Smooth muscle cell of trachea (primary cell): Measurements from ENCODE around the gene KRTAP3-3. TPM values are rescaled to one million over a fixed set of nuclear protein-coding genes. Genes with fewer than 3 reads are reported as not detected.

Source experiments
- total RNA-seq: library from RNA; depleted of rRNA; stranded (reverse); fragments of >200 nt; gene quantifications from 2 replicates; pipeline ENCODE4 v1.2.1, GENCODE V29; 2014

KRTAP3-3 gene
- total RNA-seq = not detected in 2 replicates

GRCh38 chr17:40993839-40994238, at the start of gene KRTAP3-3:
TSS of gene KRTAP3-3 (minus strand) at chr17:40994164. CDS start at chr17:40994097, 67 bp downstream.

GRCh38 chr17:41040783-41041571, 47.0 kb upstream of the KRTAP3-3 start, which contains the start of gene KRTAP1-1:
TSS of gene KRTAP1-1 (minus strand) at chr17:41041450. CDS start at chr17:41041397, 53 bp downstream.

GRCh38 chr17:41034346-41034935, 40.5 kb upstream of the KRTAP3-3 start, which contains the start of gene KRTAP1-3:
TSS of gene KRTAP1-3 (minus strand) at chr17:41034874. CDS start at chr17:41034821, 53 bp downstream.

GRCh38 chr17:41029633-41030245, 35.8 kb upstream of the KRTAP3-3 start, which contains the start of gene KRTAP1-4:
TSS of gene KRTAP1-4 (minus strand) at chr17:41030195. CDS start at chr17:41030078, 117 bp downstream.

GRCh38 chr17:41026715-41027471, 32.9 kb upstream of the KRTAP3-3 start, which contains the start of gene KRTAP1-5:
TSS of gene KRTAP1-5 (minus strand) at chr17:41027208. CDS start at chr17:41027155, 53 bp downstream.

GRCh38 chr17:41008811-41009210, 14.8 kb upstream of the KRTAP3-3 start, which contains the start of gene KRTAP3-1:
TSS of gene KRTAP3-1 (minus strand) at chr17:41009128. CDS start at chr17:41009074, 54 bp downstream.

GRCh38 chr17:40999563-40999962, 5.6 kb upstream of the KRTAP3-3 start, which contains the start of gene KRTAP3-2:
TSS of gene KRTAP3-2 (minus strand) at chr17:40999906. CDS start at chr17:40999853, 53 bp downstream.

GRCh38 chr17:40984226-40984625, 9.7 kb downstream of the KRTAP3-3 start, which contains the start of gene KRT40:
TSS of gene KRT40 (minus strand) at chr17:40984326. CDS start at chr17:40984273, 53 bp downstream.

GRCh38 chr17:40966848-40967247, 27.1 kb downstream of the KRTAP3-3 start, which contains the start of gene KRT39:
TSS of gene KRT39 (minus strand) at chr17:40966948. CDS start at chr17:40966856, 92 bp downstream.

Other genes with a start within 250 kb of the KRTAP3-3 start
- gene KRT25, start 238.8 kb downstream of the KRTAP3-3 start, total RNA-seq = not detected in 2 replicates
- gene KRT26, start 222.0 kb downstream of the KRTAP3-3 start, total RNA-seq = not detected in 2 replicates
- not detected in 2 replicates for gene KRT27, start 211.6 kb downstream of the KRTAP3-3 start, total RNA-seq
- not detected in 2 replicates for gene KRT28, start 194.2 kb downstream of the KRTAP3-3 start, total RNA-seq
- 1.5 and 3.5 TPM in 2 replicates for gene KRT10, start 171.6 kb downstream of the KRTAP3-3 start, total RNA-seq
- gene KRT12, start 126.9 kb downstream of the KRTAP3-3 start, total RNA-seq = not detected in 2 replicates
- gene KRT20, start 108.9 kb downstream of the KRTAP3-3 start, total RNA-seq = not detected in 2 replicates
- 0.17 and 0.87 TPM in 2 replicates for gene KRT23, start 56.5 kb downstream of the KRTAP3-3 start, total RNA-seq
- gene KRT39, start 27.2 kb downstream of the KRTAP3-3 start, total RNA-seq = not detected in 2 replicates
- gene KRT40, start 9.8 kb downstream of the KRTAP3-3 start, total RNA-seq = not detected in 2 replicates
- not detected in 2 replicates for gene KRTAP3-2, start 5.7 kb upstream of the KRTAP3-3 start, total RNA-seq
- gene KRTAP3-1, start 15.0 kb upstream of the KRTAP3-3 start, total RNA-seq = not detected in 2 replicates
- gene KRTAP1-5, start 33.0 kb upstream of the KRTAP3-3 start, total RNA-seq = 2.2 TPM in 1 of 2 replicates, not detected in the other
- gene KRTAP1-4, start 36.0 kb upstream of the KRTAP3-3 start, total RNA-seq = not detected in 2 replicates
- not detected in 2 replicates for gene KRTAP1-3, start 40.7 kb upstream of the KRTAP3-3 start, total RNA-seq
- gene KRTAP1-1, start 47.3 kb upstream of the KRTAP3-3 start, total RNA-seq = not detected in 2 replicates
- gene KRTAP2-1, start 53.2 kb upstream of the KRTAP3-3 start, total RNA-seq = not detected in 2 replicates
- not detected in 2 replicates for gene KRTAP2-2, start 61.1 kb upstream of the KRTAP3-3 start, total RNA-seq
- gene KRTAP2-3, start 66.0 kb upstream of the KRTAP3-3 start, total RNA-seq = not detected in 2 replicates
- not detected in 2 replicates for gene KRTAP2-4, start 71.7 kb upstream of the KRTAP3-3 start, total RNA-seq
- gene KRTAP4-7, start 90.0 kb upstream of the KRTAP3-3 start, total RNA-seq = not detected in 2 replicates
- not detected in 2 replicates for gene KRTAP4-8, start 104.0 kb upstream of the KRTAP3-3 start, total RNA-seq
- gene KRTAP4-16, start 108.0 kb upstream of the KRTAP3-3 start, total RNA-seq = not detected in 2 replicates
- gene KRTAP4-9, start 111.2 kb upstream of the KRTAP3-3 start, total RNA-seq = not detected in 2 replicates
- not detected in 2 replicates for gene KRTAP4-11, start 124.2 kb upstream of the KRTAP3-3 start, total RNA-seq
- not detected in 2 replicates for gene KRTAP4-12, start 130.0 kb upstream of the KRTAP3-3 start, total RNA-seq
- gene KRTAP4-6, start 146.4 kb upstream of the KRTAP3-3 start, total RNA-seq = not detected in 2 replicates
- not detected in 2 replicates for gene KRTAP4-5, start 155.7 kb upstream of the KRTAP3-3 start, total RNA-seq
- not detected in 2 replicates for gene KRTAP4-4, start 166.6 kb upstream of the KRTAP3-3 start, total RNA-seq
- gene KRTAP4-3, start 174.1 kb upstream of the KRTAP3-3 start, total RNA-seq = not detected in 2 replicates
- gene KRTAP4-2, start 184.1 kb upstream of the KRTAP3-3 start, total RNA-seq = not detected in 2 replicates
- gene KRTAP4-1, start 190.7 kb upstream of the KRTAP3-3 start, total RNA-seq = not detected in 2 replicates
- gene KRTAP9-1, start 195.7 kb upstream of the KRTAP3-3 start, total RNA-seq = not detected in 2 replicates
- gene KRTAP9-2, start 232.5 kb upstream of the KRTAP3-3 start, total RNA-seq = not detected in 2 replicates
- gene KRTAP9-3, start 238.3 kb upstream of the KRTAP3-3 start, total RNA-seq = not detected in 2 replicates
- gene KRTAP9-8, start 243.8 kb upstream of the KRTAP3-3 start, total RNA-seq = not detected in 2 replicates